Panc1 (cell line): ENCODE measurements around the gene RSU1. TPM values are rescaled to one million over a fixed set of nuclear protein-coding genes. Genes with fewer than 3 reads are reported as not detected.
A peak's percentile ranks its signal among the peaks of the same experiment; 100 is the strongest.

Source experiments
- ATAC-seq: fragments of 200-7000 bp; cut with Tn5 transposase; 2 replicates; pipeline ENCODE4 v1.9.1; 2020; ENCODE audit warnings: mild to moderate bottlenecking, moderate library complexity
- BruUV-seq: library from RNA; stranded (reverse); fragments of 400-500 nt; replicated peaks from 2 replicates; lab custom pipeline; 2021; lab: Mats Ljungman, UMichigan
- CTCF ChIA-PET: fragments of 300-600 bp; sonication (Branson Sonifier 250); formaldehyde crosslinking; loops from one replicate; lab custom pipeline; 2022; ENCODE audit warnings: antibody characterized with exemption; lab: Charles Lee
- POLR2A ChIA-PET: fragments of 300-600 bp; sonication (Branson Sonifier 250); formaldehyde crosslinking; loops from one replicate; lab custom pipeline; 2022; ENCODE audit warnings: antibody characterized with exemption; lab: Charles Lee
- DNase-seq: peaks from one replicate; pipeline ENCODE4 v3.0.0-alpha.2; 2010; ENCODE audit warnings: low read depth, low spot score
- H3K27ac ChIP-seq: 2 replicates; pipeline ENCODE4 v1.5.1; 2011; ENCODE audit warnings: mild to moderate bottlenecking, low read length, inconsistent platforms
- H3K27me3 ChIP-seq: fragments of 200-500 bp; sonication (Bioruptor generic); 2 replicates; pipeline ENCODE4 v1.6.0; 2014; ENCODE audit warnings: low read length, inconsistent platforms; ENCODE audit not compliant: control insufficient read depth, insufficient read depth
- H3K36me3 ChIP-seq: fragments of 200-500 bp; sonication (Bioruptor generic); 2 replicates; pipeline ENCODE4 v1.5.1; 2014; ENCODE audit warnings: inconsistent platforms, mild to moderate bottlenecking, low read length, moderate library complexity; ENCODE audit not compliant: control insufficient read depth, insufficient read depth
- H3K4me1 ChIP-seq: 2 replicates; pipeline ENCODE4 v1.5.1; 2011; ENCODE audit warnings: inconsistent platforms, mild to moderate bottlenecking, low read length, moderate library complexity; ENCODE audit not compliant: control insufficient read depth, insufficient read depth
- H3K4me3 ChIP-seq, 2 experiments: 2 replicates each; pipeline ENCODE4 v1.5.1; 2011 to 2012; ENCODE audit warnings: low read depth in 2 of 2, low read length in 2 of 2, mild to moderate bottlenecking in 2 of 2, inconsistent platforms in 1 of 2, moderate library complexity in 1 of 2
- H3K9me3 ChIP-seq: fragments of 200-500 bp; sonication (Bioruptor generic); 2 replicates; pipeline ENCODE4 v1.5.1; 2014; ENCODE audit warnings: low read depth, mild to moderate bottlenecking, inconsistent platforms, low read length, moderate library complexity; ENCODE audit not compliant: control insufficient read depth, insufficient read depth
- CTCF ChIP-seq: fragments of 450-650 bp; IDR thresholded peaks from 2 replicates; pipeline ENCODE4 v1.5.1; 2017; ENCODE audit warnings: mild to moderate bottlenecking
- POLR2AphosphoS5 ChIP-seq: IDR thresholded peaks from 2 replicates; pipeline ENCODE4 v1.6.1; 2012; ENCODE audit warnings: mild to moderate bottlenecking, low read depth, low read length, moderate library complexity
- REST ChIP-seq, 2 experiments: IDR thresholded peaks; 2 replicates each; pipeline ENCODE4 v1.6.1; 2011 to 2012; ENCODE audit warnings: low read depth in 2 of 2, control low read depth in 1 of 2, low read length in 1 of 2, mild to moderate bottlenecking in 1 of 2, moderate library complexity in 1 of 2; ENCODE audit not compliant: insufficient read depth in 1 of 2
- SIN3A ChIP-seq: IDR thresholded peaks from 2 replicates; pipeline ENCODE4 v1.6.1; 2012; ENCODE audit warnings: low read depth, mild to moderate bottlenecking, low read length, moderate library complexity, borderline replicate concordance; ENCODE audit not compliant: insufficient read depth
- TCF7L2 ChIP-seq: IDR thresholded peaks from 2 replicates; pipeline ENCODE4 v1.6.1; 2011; ENCODE audit warnings: mild to moderate bottlenecking, low read depth, low read length, inconsistent platforms
- in situ Hi-C: cut with HindIII; loops from 2 replicates; pipeline ENCODE4 v1.10.0; 2016; ENCODE audit warnings: low sequenced_read_pairs, low pct_unique_long_range_greater_than_20kb
- intact Hi-C: fragments of 100-400 bp; cut with micrococcal nuclease; formaldehyde crosslinking; loops from one replicate; pipeline ENCODE4 v1.10.0; 2022; ENCODE audit not compliant: unreplicated experiment
- total RNA-seq: library from RNA; stranded (reverse); gene quantifications from one replicate; pipeline ENCODE4 v1.2.1, GENCODE V29; 2021; ENCODE audit not compliant: unreplicated experiment

RSU1 gene
- total RNA-seq, 1 experiment from 2014 or later = 55.6 TPM

- Histone ChIP-seq H3K4me3 (no peak overlapping the region), H3K9me3 (no peaks in the 10 kb centered on the region), H3K27me3 (no peaks in the 10 kb centered on the region), H3K27ac (peak overlapping the region; percentile 54; the same call in 1 of the 2 replicates), H3K4me1 (peaks cover 12% of the 10 kb centered on the region), H3K36me3 (no peaks in the 10 kb centered on the region)
- in situ Hi-C loops = no loop called here
- POLR2A ChIA-PET = interaction anchor here (0.6 to 0.7 kb wide), 2 partner anchors 84 to 158 kb away, joined by 3 to 7 read pairs; no protein-coding TSS in a partner anchor
- intact Hi-C loops = no loop called here
- TF ChIP-seq REST (IDR thresholded peaks at IDR 0.05; ENCODE audit: insufficient read depth in 1 of 2, low read depth in 2 of 2, low read length in 1 of 2) (no peak), TCF7L2 (no peak), SIN3A (no peak), CTCF (no peak)
- DNase-seq (no peak), ATAC-seq (no peak)
- no TSS peak for BruUV-seq
- CTCF ChIA-PET = no interaction called here
Measured at GRCh38 chr10:16863766-16864165, 46.5 kb upstream of the RSU1 start.

- no peaks in the 10 kb centered on the region for H3K9me3 ChIP-seq
- CTCF ChIA-PET = interaction anchor here (0.7 kb wide), 1 partner anchor 22 kb away, joined by 3 read pairs; no protein-coding TSS in a partner anchor
- in situ Hi-C loops (no loop called here), intact Hi-C loops (no loop called here)
- peak overlapping the region; percentile 57; the same call in 1 of the 2 replicates for H3K27ac ChIP-seq
- H3K4me1 ChIP-seq = peaks cover 11% of the 10 kb centered on the region; the same call in 1 of the 2 replicates
- no peaks in the 10 kb centered on the region for H3K27me3 ChIP-seq
- no peak for DNase-seq
- no peaks in the 10 kb centered on the region for H3K36me3 ChIP-seq
- POLR2A ChIA-PET = no interaction called here
- no peak overlapping the region for H3K4me3 ChIP-seq
- ATAC-seq = no peak
- TF ChIP-seq REST (IDR thresholded peaks at IDR 0.05; ENCODE audit: insufficient read depth in 1 of 2, low read depth in 2 of 2, low read length in 1 of 2) = no peak
- TF ChIP-seq POLR2AphosphoS5 = no peak
- no peak for TF ChIP-seq TCF7L2
- TF ChIP-seq SIN3A = no peak
- TF ChIP-seq CTCF = no peak
- BruUV-seq = no TSS peak
Measured at GRCh38 chr10:16857419-16857818, 40.2 kb upstream of the RSU1 start.
